ENCODE data around the gene ITPR2.
A peak's percentile ranks its signal among the peaks of the same experiment; 100 is the strongest.

The ITPR2 gene

GRCh38 chr12:26303418-26303817, 529.6 kb downstream of the ITPR2 start:
- TF ChIP-seq CTCF (IDR thresholded peaks at IDR 0.05; ENCODE audit: low read depth, low read length): no peak
- no peak for DNase-seq (ENCODE audit: extremely low read depth, low read depth)

- TF ChIP-seq CTCF (IDR thresholded peaks at IDR 0.05; ENCODE audit: low read depth, low read length): no peak
- no peak for DNase-seq (ENCODE audit: extremely low read depth, low read depth)
Measured at GRCh38 chr12:26302776-26303175, 530.2 kb downstream of the ITPR2 start.

- DNase-seq (ENCODE audit: extremely low read depth, low read depth): no peak
- no peak for TF ChIP-seq CTCF (IDR thresholded peaks at IDR 0.05; ENCODE audit: low read depth, low read length)
Measured at GRCh38 chr12:26299751-26300150, 533.2 kb downstream of the ITPR2 start.

- peak; percentile 12 for TF ChIP-seq CTCF (IDR thresholded peaks at IDR 0.05; ENCODE audit: low read depth, low read length)
- no peak for DNase-seq (ENCODE audit: extremely low read depth, low read depth)
Measured at GRCh38 chr12:26298785-26299621, 534.0 kb downstream of the ITPR2 start.

- DNase-seq (ENCODE audit: extremely low read depth, low read depth): no peak
- TF ChIP-seq CTCF (IDR thresholded peaks at IDR 0.05; ENCODE audit: low read depth, low read length): no peak
Measured at GRCh38 chr12:26297396-26298070, 535.5 kb downstream of the ITPR2 start.

GRCh38 chr12:26295001-26295400, 538.0 kb downstream of the ITPR2 start:
- DNase-seq (ENCODE audit: extremely low read depth, low read depth): no peak
- TF ChIP-seq CTCF (IDR thresholded peaks at IDR 0.05; ENCODE audit: low read depth, low read length): no peak

GRCh38 chr12:26293612-26294011, 539.4 kb downstream of the ITPR2 start:
- DNase-seq (ENCODE audit: extremely low read depth, low read depth): no peak
- TF ChIP-seq CTCF (IDR thresholded peaks at IDR 0.05; ENCODE audit: low read depth, low read length): no peak
